ENCODE measurements around the gene FAM162B.

GRCh38 chr6:116764961-116765841 is at the start of gene FAM162B:
- TF ChIP-seq EZH2 (IDR thresholded peaks at IDR 0.05; ENCODE audit: borderline replicate concordance, low read depth, low read length, severe bottlenecking) (peak; percentile 31), CTCF (IDR thresholded peaks at IDR 0.05; ENCODE audit: extremely low read depth in 1 of 2, insufficient read depth in 1 of 2, low read depth in 1 of 2, low read length in 2 of 2) (no peak), POLR2A (IDR thresholded peaks at IDR 0.05; ENCODE audit: low read depth, low read length) (no peak)

All from endothelial cell of umbilical vein (primary cell).